GM21423 (cell line): Measurements from ENCODE around the gene ARHGAP8.
"Not testable (repeated sequence)": the region's sequence is repeated elsewhere in the genome, so short reads cannot be mapped to it uniquely, and the experiment has no call there.

Experiments
- ATAC-seq: cut with Tn5 transposase; IDR thresholded peaks from one replicate; pipeline ENCODE4 v1.9.1; 2021; ENCODE audit warnings: mild to moderate bottlenecking, moderate library complexity; ENCODE audit not compliant: unreplicated experiment

The ARHGAP8 gene

DNA sequence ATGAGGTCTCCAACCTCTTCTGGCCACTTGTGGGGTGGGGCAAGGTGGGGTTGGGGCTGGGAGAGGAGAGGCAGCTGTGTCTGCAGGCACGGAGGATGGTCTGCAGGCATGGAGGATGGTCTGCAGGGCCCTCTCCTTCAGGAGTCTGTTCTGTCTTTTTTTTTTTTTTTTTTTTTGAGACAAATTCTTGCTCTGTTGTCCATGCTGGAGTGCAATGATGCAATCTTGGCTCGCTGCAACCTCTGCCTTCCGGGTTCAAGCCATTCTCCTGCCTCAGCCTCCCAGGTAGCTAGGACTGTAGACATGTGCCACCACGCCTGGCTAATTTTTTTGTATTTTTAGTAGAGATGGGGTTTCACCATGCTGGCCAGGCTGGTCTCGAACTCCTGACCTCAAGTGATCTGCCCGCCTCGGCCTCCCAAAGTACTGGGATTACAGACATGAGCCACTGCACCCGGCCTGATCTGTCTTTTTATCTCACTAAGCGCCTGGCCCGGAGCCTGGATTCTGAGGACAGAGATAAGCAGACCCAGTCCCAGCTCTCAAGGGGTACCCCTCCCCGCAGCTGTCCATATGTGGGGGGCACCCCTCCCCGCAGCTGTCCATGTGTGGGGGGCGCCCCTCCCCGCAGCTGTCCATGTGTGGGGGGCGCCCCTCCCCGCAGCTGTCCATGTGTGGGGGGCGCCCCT, 47.7 kb downstream of the ARHGAP8 start:
- not testable (repeated sequence) for ATAC-seq

GRCh38 chr22:44801476-44801875, 49.1 kb downstream of the ARHGAP8 start:
- ATAC-seq = no peak

DNA sequence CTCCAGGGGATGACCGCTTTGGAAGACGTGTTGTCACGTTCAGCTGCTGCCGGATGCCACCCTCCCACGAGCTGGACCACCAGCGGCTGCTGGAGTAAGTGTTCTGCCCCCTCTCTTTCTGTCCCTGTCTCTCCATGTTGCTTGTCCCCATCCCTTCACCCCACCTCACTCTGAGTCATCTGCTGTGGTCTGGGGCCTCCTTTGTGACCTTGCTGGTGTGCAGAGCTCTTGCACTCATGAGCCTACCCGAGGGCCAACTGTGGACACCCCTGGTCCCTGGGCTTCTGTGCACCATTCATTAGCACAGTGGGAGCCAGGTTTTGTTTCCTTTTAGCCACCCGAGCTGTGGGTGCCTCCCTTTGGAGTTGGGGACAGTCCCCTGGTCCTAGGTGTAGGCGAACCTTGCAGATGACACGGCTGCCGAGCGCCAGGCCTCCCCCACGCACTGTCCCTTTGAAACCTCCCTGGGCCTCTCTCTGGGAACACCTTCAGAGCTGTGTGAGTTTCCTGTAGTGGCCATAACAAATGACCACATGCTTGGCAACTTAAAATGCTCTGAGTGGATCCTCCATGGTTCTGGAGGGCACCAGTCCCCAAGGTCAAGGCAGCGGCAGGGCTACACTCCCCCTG, 49.8 kb downstream of the ARHGAP8 start:
- ATAC-seq = no peak

GRCh38 chr22:44802956-44803355, 50.6 kb downstream of the ARHGAP8 start:
- no peak for ATAC-seq

DNA sequence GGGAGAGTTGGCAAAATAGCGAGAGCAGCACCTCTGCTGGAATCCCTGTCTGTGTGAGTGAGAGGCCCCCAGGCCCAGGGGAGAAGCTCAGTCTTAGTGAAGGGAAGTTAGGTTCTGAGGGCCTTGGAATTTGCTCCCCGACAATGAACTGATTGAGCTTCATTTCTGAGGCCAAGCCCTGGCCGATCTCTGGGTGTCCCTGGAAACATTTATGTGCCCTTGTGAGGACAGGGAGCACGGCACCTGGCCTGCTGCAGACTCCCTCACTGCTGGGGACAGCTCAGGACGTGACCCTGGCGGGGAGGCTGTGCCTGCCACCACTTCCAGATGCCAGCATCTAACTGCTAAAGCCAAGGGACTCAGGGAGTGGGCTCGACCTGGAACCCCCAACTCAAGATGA, 52.0 kb downstream of the ARHGAP8 start:
- no peak for ATAC-seq

GRCh38 chr22:44805711-44806110, 53.3 kb downstream of the ARHGAP8 start:
- ATAC-seq = no peak

- no peak for ATAC-seq
These were observed 54.9 kb downstream of the ARHGAP8 start for GRCh38 chr22:44807232-44807631.

- ATAC-seq = no peak
These were observed 55.7 kb downstream of the ARHGAP8 start for GRCh38 chr22:44807915-44808690.

- ATAC-seq = no peak
These were observed 57.1 kb downstream of the ARHGAP8 start for GRCh38 chr22:44809456-44809855.

DNA sequence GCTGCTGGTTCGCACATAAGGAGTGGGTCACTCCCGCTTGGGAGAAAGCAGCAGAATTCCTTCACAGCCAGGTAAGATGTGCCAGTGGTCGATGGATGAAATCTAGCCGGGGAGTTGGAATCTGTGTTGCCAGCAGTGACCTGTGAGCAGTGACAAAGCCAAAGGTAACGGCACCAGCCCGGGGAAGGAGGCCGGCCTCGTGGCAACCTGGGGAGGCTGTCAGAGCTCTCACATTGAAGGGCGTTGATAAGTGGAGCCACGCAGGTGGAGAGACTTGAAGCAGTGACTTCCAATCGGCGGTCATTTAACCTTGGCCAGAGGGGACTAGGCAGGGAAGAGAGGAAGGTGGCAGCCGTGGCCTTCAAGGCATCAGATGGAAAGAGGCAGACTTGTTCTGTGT, 58.8 kb downstream of the ARHGAP8 start:
- no peak for ATAC-seq

- no peak for ATAC-seq
These were observed 61.0 kb downstream of the ARHGAP8 start for GRCh38 chr22:44813416-44813815.

DNA sequence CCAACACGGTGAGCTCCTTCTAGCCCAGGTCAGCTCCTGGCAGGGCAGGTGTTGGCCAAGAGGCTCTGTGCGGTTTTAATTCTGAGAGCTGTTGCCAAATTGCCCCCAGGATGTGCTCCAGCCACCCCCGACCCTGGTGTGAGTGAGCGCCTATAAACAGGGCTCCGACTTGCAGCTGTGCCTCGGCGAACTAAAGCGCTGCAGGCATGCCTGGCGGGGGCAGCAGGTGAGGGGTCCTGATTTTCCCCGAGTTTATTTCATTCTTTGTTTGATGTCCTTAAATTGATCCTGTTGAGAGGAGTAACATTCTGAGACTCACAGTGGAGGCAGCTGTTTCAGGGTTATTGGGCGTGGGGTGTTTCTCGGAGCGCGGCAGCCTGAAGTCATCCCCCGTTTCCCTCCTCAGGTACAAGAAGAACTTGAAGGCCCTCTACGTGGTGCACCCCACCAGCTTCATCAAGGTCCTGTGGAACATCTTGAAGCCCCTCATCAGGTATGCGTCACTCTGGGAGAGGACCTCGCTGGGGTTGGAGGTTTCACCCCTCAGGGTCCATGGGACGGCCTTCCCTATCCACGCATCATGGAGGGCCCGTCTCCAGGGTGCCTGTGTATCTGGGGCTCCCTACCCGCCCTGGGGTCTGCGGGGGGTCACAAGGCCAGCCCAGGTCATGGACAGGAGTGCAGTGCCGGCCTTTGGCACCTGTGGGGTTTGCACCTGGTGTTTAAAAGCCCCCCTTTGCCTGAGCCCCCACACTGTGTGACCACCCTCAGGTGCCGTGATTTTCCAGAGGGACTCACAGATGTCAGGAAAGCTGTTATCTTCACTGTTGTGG, 62.1 kb downstream of the ARHGAP8 start:
- no peak for ATAC-seq

DNA sequence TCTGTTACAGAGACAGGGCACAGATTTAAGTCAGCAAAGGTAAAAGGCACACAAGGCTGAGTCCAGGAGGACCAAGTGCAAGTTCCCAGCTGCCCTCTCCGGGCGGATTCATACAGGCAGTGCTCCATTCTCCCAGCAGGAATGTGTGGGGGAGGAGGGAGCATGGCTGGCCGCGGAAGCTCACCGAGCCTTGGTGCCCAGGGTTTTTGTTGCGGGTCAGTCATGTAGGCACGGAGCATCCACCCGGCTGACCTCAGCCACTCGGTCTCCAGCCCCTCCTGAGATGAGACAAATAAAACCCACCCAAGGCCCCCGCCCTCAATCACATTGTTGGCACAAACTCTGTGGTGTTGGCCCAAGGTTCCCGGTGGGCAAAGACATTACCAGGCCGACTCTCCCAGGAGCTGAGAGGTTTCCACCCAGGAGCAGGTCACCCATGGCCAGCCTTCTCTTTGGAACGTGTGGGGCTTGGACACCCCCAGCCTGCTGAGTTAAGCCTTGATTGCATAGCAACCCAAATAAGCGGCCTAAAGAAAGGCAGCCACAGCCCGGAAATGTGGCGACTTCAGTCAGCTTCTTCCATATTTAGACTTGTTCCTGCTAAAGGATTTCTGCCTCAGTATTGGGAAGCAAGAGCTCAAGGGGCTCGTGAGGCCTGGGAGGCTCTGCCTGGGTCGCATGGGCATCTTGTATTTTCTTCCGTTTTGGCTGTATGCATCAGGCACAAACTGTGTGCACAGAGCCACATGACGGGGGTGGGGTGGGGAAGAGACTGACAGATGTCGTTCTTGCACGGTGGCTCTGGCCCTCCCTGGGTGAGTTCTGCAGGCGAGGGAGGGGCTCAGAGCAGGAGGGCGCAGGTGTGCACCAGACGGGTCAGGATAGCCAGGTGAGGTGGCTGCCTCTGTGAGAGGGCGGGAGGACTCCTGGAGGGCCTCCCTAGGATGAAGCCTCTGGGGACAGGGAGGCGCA, 63.0 kb downstream of the ARHGAP8 start:
- no peak for ATAC-seq

DNA sequence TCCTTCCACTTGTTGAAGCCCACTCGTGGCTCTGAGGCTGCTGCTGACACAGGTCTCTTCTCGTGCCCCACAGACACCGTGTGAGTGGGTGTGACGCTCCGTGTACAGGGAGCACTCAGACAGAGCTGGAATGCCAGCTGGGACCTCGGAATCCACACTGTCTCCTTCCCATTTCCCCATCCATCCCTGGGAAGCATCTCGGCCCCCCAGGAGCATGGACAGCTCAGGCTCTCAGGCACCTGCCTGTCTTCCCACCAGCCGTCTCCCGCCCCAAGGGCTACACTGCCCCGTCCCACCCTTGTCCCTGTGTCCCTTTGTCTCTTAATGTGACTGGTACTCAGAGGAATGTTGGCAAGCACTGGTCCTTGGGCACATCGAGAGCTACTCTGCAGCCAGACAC, 63.8 kb downstream of the ARHGAP8 start:
- no peak for ATAC-seq

- ATAC-seq = no peak
These were observed 66.4 kb downstream of the ARHGAP8 start for GRCh38 chr22:44818727-44819126.

- ATAC-seq = no peak
These were observed 67.7 kb downstream of the ARHGAP8 start for GRCh38 chr22:44819966-44820631.

GRCh38 chr22:44821741-44822475, 69.5 kb downstream of the ARHGAP8 start:
- no peak for ATAC-seq

GRCh38 chr22:44822534-44822933, 70.2 kb downstream of the ARHGAP8 start:
- ATAC-seq = no peak

DNA sequence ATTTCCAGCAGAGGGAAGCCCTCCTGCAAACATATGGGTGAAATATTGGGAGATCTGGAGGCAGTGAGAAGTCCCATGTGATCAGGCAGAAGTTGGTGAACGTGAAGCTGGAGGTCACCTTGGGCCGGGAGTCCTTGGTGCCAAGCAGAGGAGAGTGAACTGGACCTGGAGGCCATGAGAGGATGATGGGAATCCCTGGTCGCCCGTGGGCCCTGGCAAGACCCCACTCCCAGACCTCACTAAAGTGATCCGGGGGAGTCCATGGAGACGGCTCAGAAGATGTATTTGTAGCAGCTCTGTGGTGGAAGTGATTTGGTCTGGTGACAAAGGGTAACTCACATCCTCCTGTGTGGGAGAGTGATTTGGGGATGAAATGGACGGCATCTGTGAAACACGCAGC, 71.0 kb downstream of the ARHGAP8 start:
- no peak for ATAC-seq
